Measurements from ENCODE around the gene FKBP1A.

FKBP1A gene

GRCh38 chr20:1321654-1321939, 71.3 kb downstream of the FKBP1A start:
- no peak overlapping the region for H3K4me3 ChIP-seq (ENCODE audit: low read depth in 1 of 2, low read length in 2 of 2)
- peak overlapping the region; percentile 27 for H3K27ac ChIP-seq (ENCODE audit: low read length)
- H3K36me3 ChIP-seq (ENCODE audit: control insufficient read depth in 1 of 2, insufficient read depth in 2 of 2, low read length in 2 of 2) = peaks cover 0 to 4% of the 10 kb centered on the region in 2 donors
- no peaks in the 10 kb centered on the region for H3K9me3 ChIP-seq (ENCODE audit: control insufficient read depth in 1 of 2, low read length in 2 of 2)
- H3K4me1 ChIP-seq (ENCODE audit: control insufficient read depth in 1 of 2, insufficient read depth in 2 of 2, low read length in 2 of 2) = peaks cover 6 to 7% of the 10 kb centered on the region in 2 donors
- H3K27me3 ChIP-seq (ENCODE audit: low read depth, low read length) = no peaks in the 10 kb centered on the region

GRCh38 chr20:1320902-1321653, 71.8 kb downstream of the FKBP1A start:
- no peaks in the 10 kb centered on the region for H3K9me3 ChIP-seq (ENCODE audit: control insufficient read depth in 1 of 2, low read length in 2 of 2)
- peaks cover under 1 to 3% of the 10 kb centered on the region in 2 donors for H3K4me1 ChIP-seq (ENCODE audit: control insufficient read depth in 1 of 2, insufficient read depth in 2 of 2, low read length in 2 of 2)
- no peak overlapping the region for H3K4me3 ChIP-seq (ENCODE audit: low read depth in 1 of 2, low read length in 2 of 2)
- peaks cover 0 to 4% of the 10 kb centered on the region in 2 donors for H3K36me3 ChIP-seq (ENCODE audit: control insufficient read depth in 1 of 2, insufficient read depth in 2 of 2, low read length in 2 of 2)
- no peaks in the 10 kb centered on the region for H3K27me3 ChIP-seq (ENCODE audit: low read depth, low read length)
- H3K27ac ChIP-seq (ENCODE audit: low read length) = no peak overlapping the region

GRCh38 chr20:1320016-1320415, 72.8 kb downstream of the FKBP1A start:
- H3K36me3 ChIP-seq (ENCODE audit: control insufficient read depth in 1 of 2, insufficient read depth in 2 of 2, low read length in 2 of 2) = no peaks in the 10 kb centered on the region
- H3K27me3 ChIP-seq (ENCODE audit: low read depth, low read length) = no peaks in the 10 kb centered on the region
- H3K4me1 ChIP-seq (ENCODE audit: control insufficient read depth in 1 of 2, insufficient read depth in 2 of 2, low read length in 2 of 2) = peaks cover 0 to 3% of the 10 kb centered on the region in 2 donors
- H3K4me3 ChIP-seq (ENCODE audit: low read depth in 1 of 2, low read length in 2 of 2) = no peak overlapping the region
- H3K9me3 ChIP-seq (ENCODE audit: control insufficient read depth in 1 of 2, low read length in 2 of 2) = no peaks in the 10 kb centered on the region
- H3K27ac ChIP-seq (ENCODE audit: low read length) = no peak overlapping the region

- H3K4me1 ChIP-seq (ENCODE audit: control insufficient read depth in 1 of 2, insufficient read depth in 2 of 2, low read length in 2 of 2) = no peaks in the 10 kb centered on the region
- H3K27ac ChIP-seq (ENCODE audit: low read length) = no peak overlapping the region
- H3K4me3 ChIP-seq (ENCODE audit: low read depth in 1 of 2, low read length in 2 of 2) = no peak overlapping the region
- no peaks in the 10 kb centered on the region for H3K27me3 ChIP-seq (ENCODE audit: low read depth, low read length)
- H3K36me3 ChIP-seq (ENCODE audit: control insufficient read depth in 1 of 2, insufficient read depth in 2 of 2, low read length in 2 of 2) = no peaks in the 10 kb centered on the region
- H3K9me3 ChIP-seq (ENCODE audit: control insufficient read depth in 1 of 2, low read length in 2 of 2) = no peaks in the 10 kb centered on the region
These were observed 73.4 kb downstream of the FKBP1A start for GRCh38 chr20:1319462-1319861.

- no peaks in the 10 kb centered on the region for H3K36me3 ChIP-seq (ENCODE audit: control insufficient read depth in 1 of 2, insufficient read depth in 2 of 2, low read length in 2 of 2)
- no peak overlapping the region for H3K4me3 ChIP-seq (ENCODE audit: low read depth in 1 of 2, low read length in 2 of 2)
- no peaks in the 10 kb centered on the region for H3K27me3 ChIP-seq (ENCODE audit: low read depth, low read length)
- no peaks in the 10 kb centered on the region for H3K9me3 ChIP-seq (ENCODE audit: control insufficient read depth in 1 of 2, low read length in 2 of 2)
- H3K4me1 ChIP-seq (ENCODE audit: control insufficient read depth in 1 of 2, insufficient read depth in 2 of 2, low read length in 2 of 2) = no peaks in the 10 kb centered on the region
- H3K27ac ChIP-seq (ENCODE audit: low read length) = no peak overlapping the region
These were observed 73.8 kb downstream of the FKBP1A start for GRCh38 chr20:1319051-1319450.
